Measurements from ENCODE around the gene GIMAP2. TPM values are rescaled to one million over a fixed set of nuclear protein-coding genes. Genes with fewer than 3 reads are reported as not detected.

The GIMAP2 gene
- total and polyA plus RNA-seq, 2 of the 13 experiments (the other 11 are each of a cell fraction or from before 2014, with no cell fraction given), result 0.49 to 1.4 TPM

- TF ChIP-seq ELK4 (CRISPR knock-in tag; IDR thresholded peaks at IDR 0.05; ENCODE audit: borderline replicate concordance), result no peak
- TF ChIP-seq ZNF605 (CRISPR knock-in tag; IDR thresholded peaks at IDR 0.05), result no peak
- no peak for TF ChIP-seq PHF21A (CRISPR knock-in tag; IDR thresholded peaks at IDR 0.05)
- no peak for TF ChIP-seq ZSCAN22 (CRISPR knock-in tag; IDR thresholded peaks at IDR 0.05)
- no peak for TF ChIP-seq SRY (CRISPR knock-in tag; IDR thresholded peaks at IDR 0.05)
- TF ChIP-seq TEAD3 (CRISPR knock-in tag; optimal IDR thresholded peaks at IDR 0.05; ENCODE audit: borderline replicate concordance), result peak; percentile 20
- no peak for TF ChIP-seq ZNF850 (CRISPR knock-in tag; conservative IDR thresholded peaks at IDR 0.05)
- no peak for TF ChIP-seq FIP1L1 (IDR thresholded peaks at IDR 0.05; ENCODE audit: borderline replicate concordance, insufficient read depth, low read depth, low read length)
- peak; percentile 47; the same call in 1 of the 2 replicates for TF ChIP-seq CREM (IDR thresholded peaks at IDR 0.05)
- TF ChIP-seq CREM (CRISPR knock-in tag; IDR thresholded peaks at IDR 0.05), result no peak
- TF ChIP-seq AKNA (CRISPR knock-in tag; IDR thresholded peaks at IDR 0.05; ENCODE audit: borderline replicate concordance), result no peak
- no peak for TF ChIP-seq ZNF121 (CRISPR knock-in tag; IDR thresholded peaks at IDR 0.05)
- TF ChIP-seq SP1 (IDR thresholded peaks at IDR 0.05), result no peak
- no peak for TF ChIP-seq SP1 (CRISPR knock-in tag; IDR thresholded peaks at IDR 0.05)
- no peak for TF ChIP-seq REST (IDR thresholded peaks at IDR 0.05; ENCODE audit: borderline replicate concordance in 1 of 2, low read depth in 1 of 2, low read length in 2 of 2)
- no peak for TF ChIP-seq HOMEZ (CRISPR knock-in tag; IDR thresholded peaks at IDR 0.05; ENCODE audit: low read depth)
- TF ChIP-seq ZHX1 (CRISPR knock-in tag; IDR thresholded peaks at IDR 0.05; ENCODE audit: low read depth), result no peak
Observed at GRCh38 chr7:150727381-150727780, 41.9 kb downstream of the GIMAP2 start (continued).
